ENCODE results near the gene KIF6.

The KIF6 gene

GRCh38 chr6:39585641-39586040 lies 139.6 kb downstream of the KIF6 start:
- DNase-seq = no peak

GRCh38 chr6:39577446-39578165 lies 147.6 kb downstream of the KIF6 start:
- no peak for DNase-seq

- DNase-seq = no peak
Measured at GRCh38 chr6:39576556-39577303, 148.5 kb downstream of the KIF6 start.

GRCh38 chr6:39574991-39575390 lies 150.2 kb downstream of the KIF6 start:
- DNase-seq = no peak

- DNase-seq = no peak
Measured at GRCh38 chr6:39573541-39573940, 151.7 kb downstream of the KIF6 start.

- DNase-seq = no peak
Measured at GRCh38 chr6:39572661-39573340, 152.4 kb downstream of the KIF6 start.

- DNase-seq = no peak
Measured at GRCh38 chr6:39568896-39569295, 156.3 kb downstream of the KIF6 start.

GRCh38 chr6:39567091-39567490 lies 158.1 kb downstream of the KIF6 start:
- DNase-seq = no peak

- no peak for DNase-seq
Measured at GRCh38 chr6:39566456-39566855, 158.8 kb downstream of the KIF6 start.

GRCh38 chr6:39565956-39566355 lies 159.3 kb downstream of the KIF6 start:
- DNase-seq = no peak

- no peak for DNase-seq
Measured at GRCh38 chr6:39563566-39564311, 161.5 kb downstream of the KIF6 start.

- DNase-seq = no peak
Measured at GRCh38 chr6:39561536-39562266, 163.5 kb downstream of the KIF6 start.

GRCh38 chr6:39560915-39561314 lies 164.3 kb downstream of the KIF6 start:
- DNase-seq = no peak

GRCh38 chr6:39558591-39559190 lies 166.5 kb downstream of the KIF6 start:
- DNase-seq = no peak

GRCh38 chr6:39558079-39558478 lies 167.1 kb downstream of the KIF6 start:
- no peak for DNase-seq

- no peak for DNase-seq
Measured at GRCh38 chr6:39555136-39555535, 170.1 kb downstream of the KIF6 start.

- no peak for DNase-seq
Measured at GRCh38 chr6:39553860-39554802, 171.1 kb downstream of the KIF6 start.

- DNase-seq = no peak
Measured at GRCh38 chr6:39553029-39553428, 172.2 kb downstream of the KIF6 start.

- DNase-seq = no peak
Measured at GRCh38 chr6:39550191-39550590, 175.0 kb downstream of the KIF6 start.

- DNase-seq = no peak
Measured at GRCh38 chr6:39546731-39547130, 178.5 kb downstream of the KIF6 start.

- DNase-seq = no peak
Measured at GRCh38 chr6:39543950-39544349, 181.3 kb downstream of the KIF6 start.
